Measurements from ENCODE around the gene CDKN1A.

- no peak for TF ChIP-seq CTCF (IDR thresholded peaks at IDR 0.05; ENCODE audit: insufficient read depth, low read length)
- TF ChIP-seq GABPA (IDR thresholded peaks at IDR 0.05; ENCODE audit: low read depth) = no peak
- TF ChIP-seq POLR2AphosphoS5 (IDR thresholded peaks at IDR 0.05; ENCODE audit: low read depth) = no peak
Measured at GRCh38 chr6:36720251-36721141, 42.0 kb downstream of the CDKN1A start.
